ENCODE results near the gene POU2AF1.

Gene POU2AF1

GRCh38 chr11:111360150-111361043 is 18.7 kb downstream of the POU2AF1 start:
- TF ChIP-seq CTCF (IDR thresholded peaks at IDR 0.05; ENCODE audit: insufficient read depth, missing control alignments): no peak
- DNase-seq (ENCODE audit: insufficient read length, low spot score): no peak
- FAIRE-seq: no peak

- TF ChIP-seq CTCF (IDR thresholded peaks at IDR 0.05; ENCODE audit: insufficient read depth, missing control alignments): no peak
Measured at GRCh38 chr11:111359223-111360149, 19.6 kb downstream of the POU2AF1 start.

DNA sequence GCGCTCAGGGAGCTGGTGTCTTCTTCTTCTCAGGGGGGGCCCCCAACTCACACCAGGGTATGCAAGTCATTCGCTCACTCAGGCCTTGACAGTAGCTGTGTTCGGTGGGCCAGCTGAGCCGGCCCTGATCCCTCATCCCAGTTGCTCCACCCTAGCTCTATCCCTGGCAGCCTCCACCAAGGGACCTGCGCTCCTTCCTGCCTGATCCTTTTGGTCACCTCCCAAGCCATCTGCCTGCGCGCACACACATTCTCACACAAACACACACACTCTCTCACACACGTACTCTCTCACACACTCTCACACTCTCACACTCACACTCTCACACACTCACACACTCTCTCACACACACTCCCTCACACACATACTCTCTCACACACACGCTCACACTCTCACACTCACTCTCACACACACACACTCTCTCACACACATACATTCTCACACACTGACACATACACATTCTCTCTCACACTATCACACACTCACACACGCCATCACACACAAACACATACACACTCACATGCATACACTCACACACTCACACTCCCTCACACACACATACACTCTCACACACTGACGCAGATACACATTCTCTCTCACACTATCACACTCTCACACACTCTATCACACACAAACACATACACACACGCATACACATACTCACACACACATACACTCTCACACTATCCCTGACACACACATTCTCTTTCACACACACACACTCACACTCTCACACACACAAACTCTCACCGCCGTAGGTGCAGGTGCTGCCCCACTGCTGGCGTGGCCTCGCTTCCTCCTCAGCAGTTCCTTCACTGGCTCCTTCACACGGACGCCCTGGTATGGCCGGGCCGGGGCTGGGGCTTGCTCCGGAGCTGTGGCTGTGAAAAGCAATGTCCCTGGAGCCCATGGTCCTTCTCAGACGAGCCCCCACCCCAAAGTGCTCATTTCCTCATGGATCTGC is 20.8 kb downstream of the POU2AF1 start:
- DNase-seq (ENCODE audit: insufficient read length, low spot score) (no peak), FAIRE-seq (no peak)
- TF ChIP-seq CTCF (IDR thresholded peaks at IDR 0.05; ENCODE audit: insufficient read depth, missing control alignments): no peak

More at GRCh38 chr11:111359223-111360149, 19.6 kb downstream of the POU2AF1 start:
- no peak for FAIRE-seq
- DNase-seq (ENCODE audit: insufficient read length, low spot score): no peak

- no peak for TF ChIP-seq CTCF (IDR thresholded peaks at IDR 0.05; ENCODE audit: insufficient read depth, missing control alignments)
- FAIRE-seq (no peak), DNase-seq (ENCODE audit: insufficient read length, low spot score) (no peak)
Measured at GRCh38 chr11:111357150-111358037, 21.7 kb downstream of the POU2AF1 start.

GRCh38 chr11:111356660-111357048 is 22.4 kb downstream of the POU2AF1 start:
- FAIRE-seq (no peak), DNase-seq (ENCODE audit: insufficient read length, low spot score) (no peak)
- no peak for TF ChIP-seq CTCF (IDR thresholded peaks at IDR 0.05; ENCODE audit: insufficient read depth, missing control alignments)
